ENCODE data around the gene NOL12.

DNA sequence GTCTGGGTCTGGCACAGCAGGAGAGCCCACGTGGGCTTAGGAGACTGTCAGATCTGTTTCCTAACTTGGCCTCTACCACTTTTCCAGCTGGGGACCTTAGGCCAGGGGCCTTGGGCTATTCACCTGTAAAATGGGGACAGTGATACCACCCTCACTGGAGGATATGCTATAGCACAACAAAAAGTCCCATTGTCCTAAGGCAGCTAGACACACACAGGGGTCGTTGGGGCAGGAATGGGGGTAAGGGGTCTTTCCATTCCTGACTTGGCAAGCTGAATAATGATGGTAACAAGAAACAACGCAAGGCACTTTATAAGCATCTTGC, 49.2 kb upstream of the NOL12 start:
- TF ChIP-seq EP300 (IDR thresholded peaks at IDR 0.05; ENCODE audit: borderline replicate concordance in 1 of 2, low read depth in 1 of 2, low read length in 1 of 2) (no peak), RAD21 (IDR thresholded peaks at IDR 0.05; ENCODE audit: low read length) (no peak), FOXM1 (IDR thresholded peaks at IDR 0.05; ENCODE audit: low read depth) (no peak), EZH2phosphoT487 (IDR thresholded peaks at IDR 0.05; ENCODE audit: borderline replicate concordance, low read depth) (no peak), RFX5 (IDR thresholded peaks at IDR 0.05; ENCODE audit: low read length) (no peak), MXI1 (IDR thresholded peaks at IDR 0.05; ENCODE audit: low read depth, low read length) (no peak), FOXJ3 (CRISPR knock-in tag; IDR thresholded peaks at IDR 0.05) (no peak), NRF1 (IDR thresholded peaks at IDR 0.05; ENCODE audit: low read depth, low read length) (no peak)
- TF ChIP-seq, protein P1, sequence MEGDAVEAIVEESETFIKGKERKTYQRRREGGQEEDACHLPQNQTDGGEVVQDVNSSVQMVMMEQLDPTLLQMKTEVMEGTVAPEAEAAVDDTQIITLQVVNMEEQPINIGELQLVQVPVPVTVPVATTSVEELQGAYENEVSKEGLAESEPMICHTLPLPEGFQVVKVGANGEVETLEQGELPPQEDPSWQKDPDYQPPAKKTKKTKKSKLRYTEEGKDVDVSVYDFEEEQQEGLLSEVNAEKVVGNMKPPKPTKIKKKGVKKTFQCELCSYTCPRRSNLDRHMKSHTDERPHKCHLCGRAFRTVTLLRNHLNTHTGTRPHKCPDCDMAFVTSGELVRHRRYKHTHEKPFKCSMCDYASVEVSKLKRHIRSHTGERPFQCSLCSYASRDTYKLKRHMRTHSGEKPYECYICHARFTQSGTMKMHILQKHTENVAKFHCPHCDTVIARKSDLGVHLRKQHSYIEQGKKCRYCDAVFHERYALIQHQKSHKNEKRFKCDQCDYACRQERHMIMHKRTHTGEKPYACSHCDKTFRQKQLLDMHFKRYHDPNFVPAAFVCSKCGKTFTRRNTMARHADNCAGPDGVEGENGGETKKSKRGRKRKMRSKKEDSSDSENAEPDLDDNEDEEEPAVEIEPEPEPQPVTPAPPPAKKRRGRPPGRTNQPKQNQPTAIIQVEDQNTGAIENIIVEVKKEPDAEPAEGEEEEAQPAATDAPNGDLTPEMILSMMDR (IDR thresholded peaks at IDR 0.05), result no peak
- TF ChIP-seq, protein P2, sequence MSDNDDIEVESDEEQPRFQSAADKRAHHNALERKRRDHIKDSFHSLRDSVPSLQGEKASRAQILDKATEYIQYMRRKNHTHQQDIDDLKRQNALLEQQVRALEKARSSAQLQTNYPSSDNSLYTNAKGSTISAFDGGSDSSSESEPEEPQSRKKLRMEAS (IDR thresholded peaks at IDR 0.05; ENCODE audit: low read depth), result no peak
- TF ChIP-seq, protein P3, sequence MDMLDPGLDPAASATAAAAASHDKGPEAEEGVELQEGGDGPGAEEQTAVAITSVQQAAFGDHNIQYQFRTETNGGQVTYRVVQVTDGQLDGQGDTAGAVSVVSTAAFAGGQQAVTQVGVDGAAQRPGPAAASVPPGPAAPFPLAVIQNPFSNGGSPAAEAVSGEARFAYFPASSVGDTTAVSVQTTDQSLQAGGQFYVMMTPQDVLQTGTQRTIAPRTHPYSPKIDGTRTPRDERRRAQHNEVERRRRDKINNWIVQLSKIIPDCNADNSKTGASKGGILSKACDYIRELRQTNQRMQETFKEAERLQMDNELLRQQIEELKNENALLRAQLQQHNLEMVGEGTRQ (IDR thresholded peaks at IDR 0.05; ENCODE audit: borderline replicate concordance, low read depth, low read length), result no peak
- TF ChIP-seq, protein P4, sequence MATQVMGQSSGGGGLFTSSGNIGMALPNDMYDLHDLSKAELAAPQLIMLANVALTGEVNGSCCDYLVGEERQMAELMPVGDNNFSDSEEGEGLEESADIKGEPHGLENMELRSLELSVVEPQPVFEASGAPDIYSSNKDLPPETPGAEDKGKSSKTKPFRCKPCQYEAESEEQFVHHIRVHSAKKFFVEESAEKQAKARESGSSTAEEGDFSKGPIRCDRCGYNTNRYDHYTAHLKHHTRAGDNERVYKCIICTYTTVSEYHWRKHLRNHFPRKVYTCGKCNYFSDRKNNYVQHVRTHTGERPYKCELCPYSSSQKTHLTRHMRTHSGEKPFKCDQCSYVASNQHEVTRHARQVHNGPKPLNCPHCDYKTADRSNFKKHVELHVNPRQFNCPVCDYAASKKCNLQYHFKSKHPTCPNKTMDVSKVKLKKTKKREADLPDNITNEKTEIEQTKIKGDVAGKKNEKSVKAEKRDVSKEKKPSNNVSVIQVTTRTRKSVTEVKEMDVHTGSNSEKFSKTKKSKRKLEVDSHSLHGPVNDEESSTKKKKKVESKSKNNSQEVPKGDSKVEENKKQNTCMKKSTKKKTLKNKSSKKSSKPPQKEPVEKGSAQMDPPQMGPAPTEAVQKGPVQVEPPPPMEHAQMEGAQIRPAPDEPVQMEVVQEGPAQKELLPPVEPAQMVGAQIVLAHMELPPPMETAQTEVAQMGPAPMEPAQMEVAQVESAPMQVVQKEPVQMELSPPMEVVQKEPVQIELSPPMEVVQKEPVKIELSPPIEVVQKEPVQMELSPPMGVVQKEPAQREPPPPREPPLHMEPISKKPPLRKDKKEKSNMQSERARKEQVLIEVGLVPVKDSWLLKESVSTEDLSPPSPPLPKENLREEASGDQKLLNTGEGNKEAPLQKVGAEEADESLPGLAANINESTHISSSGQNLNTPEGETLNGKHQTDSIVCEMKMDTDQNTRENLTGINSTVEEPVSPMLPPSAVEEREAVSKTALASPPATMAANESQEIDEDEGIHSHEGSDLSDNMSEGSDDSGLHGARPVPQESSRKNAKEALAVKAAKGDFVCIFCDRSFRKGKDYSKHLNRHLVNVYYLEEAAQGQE (IDR thresholded peaks at IDR 0.05; ENCODE audit: low read depth, low read length), result no peak
- TF ChIP-seq, protein P5, sequence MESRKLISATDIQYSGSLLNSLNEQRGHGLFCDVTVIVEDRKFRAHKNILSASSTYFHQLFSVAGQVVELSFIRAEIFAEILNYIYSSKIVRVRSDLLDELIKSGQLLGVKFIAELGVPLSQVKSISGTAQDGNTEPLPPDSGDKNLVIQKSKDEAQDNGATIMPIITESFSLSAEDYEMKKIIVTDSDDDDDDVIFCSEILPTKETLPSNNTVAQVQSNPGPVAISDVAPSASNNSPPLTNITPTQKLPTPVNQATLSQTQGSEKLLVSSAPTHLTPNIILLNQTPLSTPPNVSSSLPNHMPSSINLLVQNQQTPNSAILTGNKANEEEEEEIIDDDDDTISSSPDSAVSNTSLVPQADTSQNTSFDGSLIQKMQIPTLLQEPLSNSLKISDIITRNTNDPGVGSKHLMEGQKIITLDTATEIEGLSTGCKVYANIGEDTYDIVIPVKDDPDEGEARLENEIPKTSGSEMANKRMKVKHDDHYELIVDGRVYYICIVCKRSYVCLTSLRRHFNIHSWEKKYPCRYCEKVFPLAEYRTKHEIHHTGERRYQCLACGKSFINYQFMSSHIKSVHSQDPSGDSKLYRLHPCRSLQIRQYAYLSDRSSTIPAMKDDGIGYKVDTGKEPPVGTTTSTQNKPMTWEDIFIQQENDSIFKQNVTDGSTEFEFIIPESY (IDR thresholded peaks at IDR 0.05; ENCODE audit: borderline replicate concordance, low read depth), result no peak

Data from SK-N-SH (cell line).